ENCODE data around the gene GRID1.

Gene GRID1

GRCh38 chr10:86312701-86313270 is 53.8 kb downstream of the GRID1 start:
- DNase-seq (ENCODE audit: low read depth) = no peak

- no peak for DNase-seq (ENCODE audit: low read depth)
Measured at GRCh38 chr10:86311906-86312305, 54.7 kb downstream of the GRID1 start.

- DNase-seq (ENCODE audit: low read depth) = no peak
Measured at GRCh38 chr10:86311190-86311589, 55.4 kb downstream of the GRID1 start.

GRCh38 chr10:86310702-86311101 is 55.9 kb downstream of the GRID1 start:
- DNase-seq (ENCODE audit: low read depth) = no peak

- DNase-seq (ENCODE audit: low read depth) = no peak
Measured at GRCh38 chr10:86310291-86310690, 56.3 kb downstream of the GRID1 start.

- no peak for DNase-seq (ENCODE audit: low read depth)
Measured at GRCh38 chr10:86308056-86308455, 58.5 kb downstream of the GRID1 start.

GRCh38 chr10:86306628-86307278 is 59.8 kb downstream of the GRID1 start:
- DNase-seq (ENCODE audit: low read depth) = no peak

- no peak for DNase-seq (ENCODE audit: low read depth)
Measured at GRCh38 chr10:86305521-86305920, 61.1 kb downstream of the GRID1 start.

- no peak for DNase-seq (ENCODE audit: low read depth)
Measured at GRCh38 chr10:86304436-86304835, 62.2 kb downstream of the GRID1 start.

- DNase-seq (ENCODE audit: low read depth) = no peak
Measured at GRCh38 chr10:86303626-86304025, 63.0 kb downstream of the GRID1 start.

- DNase-seq (ENCODE audit: low read depth) = no peak
Measured at GRCh38 chr10:86301971-86302370, 64.6 kb downstream of the GRID1 start.

GRCh38 chr10:86300931-86301830 is 65.4 kb downstream of the GRID1 start:
- no peak for DNase-seq (ENCODE audit: low read depth)

GRCh38 chr10:86300399-86300925 is 66.1 kb downstream of the GRID1 start:
- DNase-seq (ENCODE audit: low read depth) = no peak

GRCh38 chr10:86299562-86299961 is 67.0 kb downstream of the GRID1 start:
- DNase-seq (ENCODE audit: low read depth) = no peak

GRCh38 chr10:86298501-86299001 is 68.0 kb downstream of the GRID1 start:
- DNase-seq (ENCODE audit: low read depth) = no peak

- no peak for DNase-seq (ENCODE audit: low read depth)
Measured at GRCh38 chr10:86295791-86296190, 70.8 kb downstream of the GRID1 start.

- DNase-seq (ENCODE audit: low read depth) = no peak
Measured at GRCh38 chr10:86295351-86295750, 71.2 kb downstream of the GRID1 start.

GRCh38 chr10:86294346-86295265 is 72.0 kb downstream of the GRID1 start:
- DNase-seq (ENCODE audit: low read depth) = no peak

- DNase-seq (ENCODE audit: low read depth) = no peak
Measured at GRCh38 chr10:86293396-86293791, 73.2 kb downstream of the GRID1 start.

- no peak for DNase-seq (ENCODE audit: low read depth)
Measured at GRCh38 chr10:86292462-86293395, 73.9 kb downstream of the GRID1 start.

Measured in stimulated activated CD8-positive, alpha-beta memory T cell treated with anti-CD3 and anti-CD28 coated beads, Interleukin-12 subunit alpha, Interleukin-12 subunit beta, amount 100 ng/mL, for 1 hour (primary cell).